Islet of Langerhans (tissue), 1 donor: ENCODE data around the gene CLIP1.

ENCODE experiments used
- FAIRE-seq: peaks from one replicate; lab custom pipeline; 2011; peaks lifted over from hg19 to GRCh38; lab: Jason Lieb, UNC

Gene CLIP1

DNA sequence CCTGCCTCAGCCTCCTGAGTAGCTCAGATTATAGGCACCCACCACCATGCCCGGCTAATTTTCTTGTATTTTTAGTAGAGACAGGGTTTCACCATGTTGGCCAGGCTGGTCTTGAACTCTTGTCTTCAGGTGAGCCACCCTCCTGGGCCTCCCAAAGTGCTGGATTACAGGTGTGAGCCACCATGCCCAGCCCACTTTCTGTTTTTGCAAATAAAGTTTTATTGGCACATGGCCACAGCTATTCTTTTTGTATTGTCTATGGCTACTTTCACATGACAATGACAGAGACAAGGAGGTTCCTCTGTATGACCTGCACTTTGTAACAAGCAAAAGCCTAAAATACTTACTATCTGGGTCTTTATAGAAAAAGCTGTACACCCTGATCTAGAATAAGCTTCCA is 176.9 kb downstream of the CLIP1 start:
- no peak for FAIRE-seq

- no peak for FAIRE-seq
Measured at GRCh38 chr12:122244565-122245371, 177.7 kb downstream of the CLIP1 start.

GRCh38 chr12:122243965-122244364 is 178.5 kb downstream of the CLIP1 start:
- no peak for FAIRE-seq

DNA sequence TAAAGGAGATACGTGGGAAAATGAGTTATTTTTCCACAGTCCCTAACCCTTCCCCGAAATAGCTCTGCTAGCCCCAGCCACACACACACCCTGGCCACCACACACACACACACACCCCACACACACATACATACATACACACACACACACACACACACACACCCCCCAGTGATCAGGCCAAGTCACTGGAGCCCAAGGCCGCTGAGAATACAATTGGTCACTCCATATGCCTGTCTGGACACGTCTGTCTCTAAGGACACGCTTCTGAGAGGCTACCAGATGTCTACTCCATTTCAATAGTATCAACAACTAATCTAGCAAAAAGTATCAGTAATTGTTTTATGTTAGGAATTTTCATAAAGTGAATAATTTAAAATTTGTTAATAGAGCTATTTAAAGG is 183.6 kb downstream of the CLIP1 start:
- FAIRE-seq: no peak

GRCh38 chr12:122235741-122236140 is 186.7 kb downstream of the CLIP1 start:
- no peak for FAIRE-seq

DNA sequence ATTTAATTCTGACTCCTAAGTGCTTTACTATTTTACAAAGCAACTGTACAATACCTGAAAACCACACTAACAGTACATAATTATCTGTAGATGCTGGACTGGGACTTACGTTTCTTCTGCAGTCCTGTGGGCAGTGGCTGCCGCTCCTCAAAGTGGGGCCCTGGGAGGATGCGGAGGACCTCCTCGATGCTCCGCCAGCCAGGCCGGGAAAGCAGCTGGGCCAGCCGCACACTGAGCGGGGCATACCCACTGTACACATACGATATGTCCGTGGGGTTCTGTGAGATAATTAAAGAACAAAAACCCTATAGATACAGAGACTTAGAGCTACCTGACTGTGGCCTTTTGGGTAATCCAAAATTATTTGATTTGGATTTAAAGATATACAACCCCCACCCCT is 189.8 kb downstream of the CLIP1 start:
- FAIRE-seq: no peak

GRCh38 chr12:122230798-122231197 is 191.7 kb downstream of the CLIP1 start:
- no peak for FAIRE-seq

DNA sequence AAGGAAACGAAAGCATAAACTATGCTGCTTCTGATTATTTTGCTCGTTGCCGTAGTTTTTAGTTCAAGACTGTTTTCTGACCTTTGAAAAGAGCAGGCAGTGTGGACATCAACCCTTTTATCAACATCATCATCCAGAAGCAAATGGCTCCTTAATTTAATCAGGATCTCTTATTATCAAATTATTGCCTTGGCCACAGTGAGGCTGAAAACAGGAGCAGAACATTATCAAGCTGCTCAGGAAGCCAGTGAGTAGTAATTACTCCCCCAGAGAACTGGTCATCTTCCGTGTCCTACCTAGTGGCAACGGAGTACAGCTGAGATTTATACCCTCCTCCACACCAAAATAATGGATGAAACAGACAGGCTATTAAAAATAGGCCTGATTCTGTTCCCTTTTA is 194.4 kb downstream of the CLIP1 start:
- FAIRE-seq: no peak

GRCh38 chr12:122227341-122227740 is 195.1 kb downstream of the CLIP1 start:
- no peak for FAIRE-seq

DNA sequence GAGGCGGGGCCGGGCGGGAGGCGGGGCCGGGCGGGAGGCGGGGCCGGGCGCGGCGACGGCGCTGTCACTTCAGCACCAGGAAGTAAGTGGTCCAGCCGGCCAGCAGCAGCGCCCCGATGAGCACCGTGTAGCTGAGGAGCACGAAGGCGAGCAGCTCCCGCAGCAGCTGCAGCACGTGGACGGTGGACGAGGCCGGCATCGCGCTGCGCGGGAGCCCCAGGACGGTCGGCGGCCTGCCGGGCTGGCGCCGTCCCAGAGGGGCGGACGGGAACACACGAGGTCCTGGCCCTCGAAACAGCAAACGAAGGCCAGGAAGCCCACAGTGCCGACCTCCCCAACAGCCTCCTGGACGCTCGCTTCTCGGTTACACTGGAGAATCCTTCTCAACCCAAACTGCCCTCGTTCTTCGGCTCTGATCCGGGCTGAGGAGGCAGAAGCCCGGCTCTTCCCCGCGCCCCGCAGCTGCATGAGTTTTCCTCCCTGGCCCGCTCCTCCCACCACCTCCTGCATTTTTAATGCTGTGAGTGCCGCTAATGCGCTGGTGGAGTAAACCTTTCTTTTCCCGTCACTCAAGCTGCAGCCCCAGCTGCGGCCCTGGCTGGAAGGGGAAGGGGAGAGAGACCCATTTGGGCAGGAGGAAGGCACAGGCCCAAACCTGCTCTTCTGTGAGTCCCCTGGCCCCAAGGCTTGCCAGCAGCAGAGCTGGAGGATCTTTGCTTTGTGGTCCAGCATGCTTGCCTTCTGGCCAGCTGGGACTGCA is 195.9 kb downstream of the CLIP1 start:
- no peak for FAIRE-seq

DNA sequence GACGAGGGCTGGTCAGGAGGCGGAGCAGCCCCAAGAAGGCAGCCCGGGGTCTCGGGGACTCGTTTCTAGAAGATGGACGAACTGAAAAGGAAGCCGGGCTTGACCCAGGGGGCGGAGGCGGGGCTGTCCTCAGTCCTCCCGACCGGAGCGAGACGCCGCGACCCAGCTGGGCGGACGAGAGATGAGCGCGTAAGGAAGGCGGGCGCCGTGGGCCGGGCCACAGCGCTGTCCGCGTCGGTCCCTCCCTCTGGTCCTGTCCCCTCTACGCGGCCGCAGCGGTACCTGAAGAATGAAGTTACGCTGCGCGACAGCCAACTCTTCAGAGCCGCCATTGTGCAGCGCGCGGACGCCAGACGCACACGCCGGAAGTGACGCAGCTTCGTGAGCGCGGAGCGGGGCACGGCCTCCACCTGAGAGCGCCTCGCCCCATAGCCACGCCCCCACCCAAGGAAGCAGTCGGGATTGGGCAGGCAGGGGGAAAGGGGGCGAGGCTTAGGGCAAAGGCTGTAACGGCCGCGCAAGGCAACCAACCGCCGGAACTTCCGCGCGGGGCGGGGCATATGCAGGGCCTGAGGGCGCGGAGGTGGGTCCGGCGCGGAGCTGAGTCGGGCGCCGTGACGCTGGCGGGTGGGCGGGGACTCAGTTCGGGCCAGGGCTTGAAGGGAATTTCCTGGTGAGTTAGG is 196.6 kb downstream of the CLIP1 start, which contains the start of gene DIABLO:
DIABLO (minus strand) TSS at position 370 of the 683 bp plus-strand sequence; CDS start at position 332, 38 bp downstream.
- no peak for FAIRE-seq
